Ishikawa (cell line): ENCODE results near the gene ARHGEF7.

Source experiments
- CEBPB ChIP-seq: IDR thresholded peaks from 2 replicates; pipeline ENCODE4 v1.6.1; 2012
- CREB1 ChIP-seq: IDR thresholded peaks from 2 replicates; pipeline ENCODE4 v1.6.1; 2012; ENCODE audit warnings: low read depth
- EGR1 ChIP-seq: IDR thresholded peaks from 2 replicates; pipeline ENCODE4 v1.6.1; 2012
- EP300 ChIP-seq: IDR thresholded peaks from 2 replicates; pipeline ENCODE4 v1.6.1; 2012; ENCODE audit warnings: borderline replicate concordance
- FOXM1 ChIP-seq: IDR thresholded peaks from 2 replicates; pipeline ENCODE4 v1.6.1; 2012; ENCODE audit warnings: low read depth, borderline replicate concordance
- NFIC ChIP-seq: IDR thresholded peaks from 2 replicates; pipeline ENCODE4 v1.6.1; 2012
- REST ChIP-seq: IDR thresholded peaks from 2 replicates; pipeline ENCODE4 v1.6.1; 2012; ENCODE audit warnings: low read depth, mild to moderate bottlenecking
- TAF1 ChIP-seq: IDR thresholded peaks from 2 replicates; pipeline ENCODE4 v1.6.1; 2012; ENCODE audit warnings: low read depth, mild to moderate bottlenecking
- TCF12 ChIP-seq: IDR thresholded peaks from 2 replicates; pipeline ENCODE4 v1.6.1; 2012; ENCODE audit warnings: low read depth
- TEAD4 ChIP-seq: IDR thresholded peaks from 2 replicates; pipeline ENCODE4 v1.6.1; 2012
- YY1 ChIP-seq: IDR thresholded peaks from 2 replicates; pipeline ENCODE4 v1.6.1; 2012; ENCODE audit warnings: low read depth
- TF ChIP-seq, protein P1 (sequence below): IDR thresholded peaks from 2 replicates; pipeline ENCODE4 v1.6.1; 2012
- TF ChIP-seq, protein P2 (sequence below): IDR thresholded peaks from 2 replicates; pipeline ENCODE4 v1.6.1; 2012

DNA sequence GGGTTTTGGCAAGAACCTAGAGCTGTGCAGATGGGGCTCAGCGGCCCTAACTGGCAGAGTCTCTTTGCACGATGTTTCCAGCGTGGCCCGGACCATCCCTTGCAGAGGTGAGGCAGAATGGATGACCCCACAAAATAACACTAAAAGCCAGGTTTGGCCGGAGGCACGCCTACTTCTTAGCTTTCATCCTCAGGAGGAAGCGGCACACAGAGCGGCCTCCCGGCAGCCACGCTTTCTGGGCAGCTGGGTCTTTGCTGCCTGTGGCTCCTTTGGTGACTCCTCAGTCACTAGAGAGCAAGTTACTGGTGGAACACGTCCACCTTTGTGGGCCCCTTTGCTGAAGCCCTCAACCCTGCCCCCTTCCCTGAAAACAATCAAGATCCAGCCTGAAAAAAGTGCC, 230.6 kb downstream of the ARHGEF7 start:
- TF ChIP-seq CEBPB (no peak), YY1 (no peak), EGR1 (no peak), FOXM1 (no peak), NFIC (no peak), TCF12 (no peak), TEAD4 (no peak), EP300 (no peak), TAF1 (no peak), REST (no peak), CREB1 (no peak)
- TF ChIP-seq, protein P1, sequence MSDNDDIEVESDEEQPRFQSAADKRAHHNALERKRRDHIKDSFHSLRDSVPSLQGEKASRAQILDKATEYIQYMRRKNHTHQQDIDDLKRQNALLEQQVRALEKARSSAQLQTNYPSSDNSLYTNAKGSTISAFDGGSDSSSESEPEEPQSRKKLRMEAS = no peak
- TF ChIP-seq, protein P2, sequence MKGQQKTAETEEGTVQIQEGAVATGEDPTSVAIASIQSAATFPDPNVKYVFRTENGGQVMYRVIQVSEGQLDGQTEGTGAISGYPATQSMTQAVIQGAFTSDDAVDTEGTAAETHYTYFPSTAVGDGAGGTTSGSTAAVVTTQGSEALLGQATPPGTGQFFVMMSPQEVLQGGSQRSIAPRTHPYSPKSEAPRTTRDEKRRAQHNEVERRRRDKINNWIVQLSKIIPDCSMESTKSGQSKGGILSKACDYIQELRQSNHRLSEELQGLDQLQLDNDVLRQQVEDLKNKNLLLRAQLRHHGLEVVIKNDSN = no peak
